Embryonic facial prominence (tissue), 1 donor: ENCODE data around the gene ZBTB16.

Experiments used
- DNase-seq: peaks from one replicate; pipeline ENCODE4 v3.0.0-alpha.2; 2016; ENCODE audit errors: extremely low spot score

The ZBTB16 gene

DNA sequence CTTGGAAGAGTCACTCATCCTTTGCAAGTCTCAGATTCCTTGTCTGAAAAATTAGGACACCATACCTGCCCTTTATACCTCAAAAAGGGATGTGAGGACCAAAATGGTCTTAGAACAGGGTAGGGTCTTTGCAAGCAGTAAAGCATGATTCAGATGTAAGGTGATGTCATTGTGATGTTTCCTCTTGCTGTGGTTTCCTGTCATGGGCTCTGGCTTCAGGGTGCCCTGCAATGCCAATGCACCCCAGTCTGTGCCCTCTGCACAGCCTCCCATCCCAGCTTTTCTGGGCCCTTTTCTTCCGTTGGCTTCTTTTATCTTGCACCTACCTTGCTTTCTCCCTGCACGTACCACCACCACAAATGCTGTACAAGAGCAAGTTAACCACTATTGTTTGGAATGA lies 148.9 kb downstream of the ZBTB16 start:
- DNase-seq: no peak

DNA sequence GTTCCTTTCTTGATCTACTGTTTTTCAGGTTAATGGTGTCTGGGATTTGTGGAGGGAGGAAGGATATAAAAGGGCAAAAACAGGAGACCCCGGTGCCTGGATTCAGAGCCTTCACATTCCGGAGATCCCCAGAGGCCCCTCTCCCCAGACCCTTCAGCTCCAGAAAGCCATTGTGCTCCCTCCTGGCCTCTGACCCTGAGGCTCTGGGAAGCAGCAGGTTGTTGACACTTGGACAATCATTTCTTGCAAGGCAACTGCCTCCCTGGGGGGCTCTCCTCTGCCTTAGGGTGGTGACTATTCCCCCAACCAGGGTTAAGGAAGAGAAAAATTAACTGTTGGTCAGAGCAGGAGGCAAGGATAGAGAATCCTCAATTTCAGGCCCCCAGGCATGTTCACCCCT lies 149.8 kb downstream of the ZBTB16 start:
- no peak for DNase-seq

DNA sequence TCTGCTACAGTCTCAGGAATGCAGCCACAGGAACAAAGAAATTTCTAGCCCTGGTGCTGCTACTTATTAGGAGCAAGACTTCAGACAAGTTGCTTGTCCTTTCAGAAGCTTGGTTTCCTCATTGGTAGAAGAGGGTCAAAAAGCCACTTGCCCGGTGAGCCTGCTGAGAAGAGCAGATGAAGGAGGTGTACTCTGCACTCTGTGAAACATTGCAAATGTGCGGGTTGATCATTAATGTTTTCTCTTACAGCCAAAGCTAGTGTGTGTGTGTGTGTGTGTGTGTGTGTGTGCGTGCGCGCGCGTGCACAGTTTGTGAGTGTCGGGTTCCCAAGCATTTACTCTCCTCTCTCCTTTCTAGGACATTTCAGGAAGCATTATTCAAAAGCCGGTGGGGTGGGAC lies 150.4 kb downstream of the ZBTB16 start:
- no peak for DNase-seq

DNA sequence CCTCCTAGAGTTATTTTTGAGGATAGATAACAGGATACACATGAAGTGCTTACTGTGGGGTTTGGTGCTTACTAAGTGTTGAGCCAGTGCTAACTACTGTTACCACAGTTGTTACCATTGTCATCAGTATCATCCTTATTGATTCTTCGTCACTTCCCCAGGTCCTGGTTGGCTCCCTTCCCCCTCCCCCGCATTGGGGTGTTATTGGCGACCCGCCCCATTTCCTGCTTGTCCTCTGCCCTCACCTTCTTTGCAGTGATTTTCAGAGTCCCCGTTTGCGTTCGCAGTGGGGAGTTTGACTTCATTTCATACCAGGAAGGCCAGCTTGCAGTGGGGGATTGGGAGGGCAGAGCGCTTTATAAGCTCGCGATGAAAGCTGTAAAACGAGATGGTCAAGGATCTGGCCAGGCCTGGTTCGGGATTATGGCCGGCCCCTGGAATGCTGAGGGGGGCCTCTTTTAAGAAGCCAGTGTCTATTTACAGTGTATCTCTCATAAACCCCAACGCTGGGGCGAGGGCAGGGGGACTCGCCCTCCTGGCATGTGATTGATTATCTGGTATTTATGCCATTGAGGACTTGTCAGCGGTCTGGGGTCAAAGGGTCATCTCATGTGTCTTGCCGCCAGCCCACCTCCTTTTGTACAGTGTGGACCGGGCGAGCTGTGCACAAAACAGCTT lies 152.1 kb downstream of the ZBTB16 start:
- DNase-seq: no peak

GRCh38 chr11:114213622-114214021 lies 154.1 kb downstream of the ZBTB16 start:
- DNase-seq: no peak

- no peak for DNase-seq
These were observed 155.9 kb downstream of the ZBTB16 start for GRCh38 chr11:114215428-114215827.

DNA sequence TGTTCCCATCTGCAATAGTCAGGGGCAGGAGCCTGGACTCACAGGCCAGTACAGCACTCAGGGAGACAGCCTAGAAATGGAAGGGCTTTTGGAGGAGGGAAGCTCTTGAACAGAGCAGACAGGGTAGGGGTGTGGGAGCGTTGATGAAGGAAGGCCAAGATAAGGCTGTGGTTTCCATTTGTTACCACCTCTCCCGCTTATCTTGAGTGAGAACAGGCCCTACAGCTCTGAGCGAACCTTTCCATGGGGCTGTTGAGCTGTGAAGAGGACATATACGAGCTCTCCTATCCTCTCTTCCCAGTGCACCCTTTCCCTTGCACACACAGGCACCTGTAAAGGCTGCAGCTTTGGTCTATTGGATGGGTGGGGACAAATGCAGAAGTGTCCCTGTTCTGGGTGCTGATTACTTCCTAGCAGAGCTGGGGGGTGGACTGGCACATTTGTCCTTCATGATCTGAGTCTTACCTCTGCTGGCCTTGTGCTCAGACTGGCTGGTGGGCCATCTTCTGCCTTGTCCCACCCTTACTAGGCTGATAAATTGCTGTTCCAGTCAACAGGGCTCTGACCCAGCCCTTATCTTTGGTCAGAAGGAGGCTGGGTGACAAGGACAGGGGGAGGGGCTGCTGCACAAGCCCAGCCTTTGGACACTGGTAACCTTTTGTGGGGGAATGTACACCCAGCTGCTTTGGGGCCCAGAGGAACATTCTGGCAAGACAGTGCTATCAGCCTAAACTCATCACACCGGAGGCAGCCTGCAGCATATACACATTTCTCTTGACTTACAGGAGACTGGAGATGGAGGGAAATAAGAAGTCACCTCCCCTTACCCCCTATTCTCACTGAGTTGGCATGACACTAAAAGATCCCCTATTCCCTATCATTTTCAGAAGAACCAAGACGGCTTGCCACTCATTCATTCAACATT lies 156.6 kb downstream of the ZBTB16 start:
- no peak for DNase-seq

- DNase-seq: no peak
These were observed 157.3 kb downstream of the ZBTB16 start for GRCh38 chr11:114216796-114217180.

DNA sequence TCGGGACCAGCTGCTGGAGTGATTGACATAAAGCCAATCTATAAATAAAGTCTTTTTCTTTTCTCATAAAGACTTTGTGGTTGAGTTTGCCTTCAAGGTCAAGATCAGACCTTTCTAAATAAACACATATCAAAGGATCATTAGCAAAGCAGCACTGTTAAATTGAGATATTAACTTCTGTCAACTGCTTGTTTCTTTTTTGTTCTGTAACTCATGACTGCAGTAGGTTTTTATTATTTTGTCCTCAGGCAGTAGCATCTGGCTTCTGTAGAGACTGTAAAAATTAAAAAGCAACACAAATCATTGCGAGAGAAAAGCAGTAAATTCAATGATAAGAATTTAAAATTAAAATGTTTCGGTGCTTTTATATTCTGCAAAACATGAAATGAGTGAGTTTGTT lies 159.0 kb downstream of the ZBTB16 start:
- no peak for DNase-seq

DNA sequence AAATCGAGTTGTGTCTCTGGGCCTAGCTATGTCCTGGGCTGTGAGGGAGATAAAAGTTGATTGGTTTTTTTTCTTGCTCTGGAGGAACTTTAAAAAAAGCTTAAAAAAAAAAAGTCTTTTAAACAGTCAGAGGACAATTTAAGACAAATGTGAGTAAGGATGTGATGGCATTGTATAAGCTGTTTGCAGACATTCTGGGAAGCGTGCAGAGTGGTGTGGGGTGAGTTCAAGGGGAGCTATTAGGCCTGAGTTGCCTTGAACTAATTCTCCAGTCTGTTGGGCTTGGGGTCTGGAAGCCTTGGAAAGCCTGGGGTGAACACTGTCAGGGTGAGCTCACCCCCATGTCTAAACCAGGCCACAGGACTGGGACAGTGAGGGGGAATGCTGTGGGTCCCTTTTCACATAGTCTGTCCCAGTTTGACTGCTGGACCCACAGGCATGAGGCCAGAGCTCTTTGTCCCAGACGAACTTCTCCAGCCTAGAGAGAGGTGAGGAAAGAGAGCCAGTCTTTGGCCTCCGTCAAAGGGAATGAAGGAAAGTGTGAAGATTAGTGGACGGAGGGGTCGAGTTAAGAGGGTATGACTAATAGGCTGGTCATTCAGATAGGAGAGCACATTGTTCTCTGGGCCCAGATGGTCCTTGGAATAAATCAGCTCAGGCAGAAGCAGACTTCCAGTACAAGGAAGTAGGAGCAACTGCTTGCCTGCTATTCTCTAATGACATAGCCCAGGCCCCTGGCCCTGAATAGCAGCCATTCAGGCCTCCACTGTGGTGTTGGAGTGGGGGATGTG lies 160.2 kb downstream of the ZBTB16 start:
- no peak for DNase-seq

DNA sequence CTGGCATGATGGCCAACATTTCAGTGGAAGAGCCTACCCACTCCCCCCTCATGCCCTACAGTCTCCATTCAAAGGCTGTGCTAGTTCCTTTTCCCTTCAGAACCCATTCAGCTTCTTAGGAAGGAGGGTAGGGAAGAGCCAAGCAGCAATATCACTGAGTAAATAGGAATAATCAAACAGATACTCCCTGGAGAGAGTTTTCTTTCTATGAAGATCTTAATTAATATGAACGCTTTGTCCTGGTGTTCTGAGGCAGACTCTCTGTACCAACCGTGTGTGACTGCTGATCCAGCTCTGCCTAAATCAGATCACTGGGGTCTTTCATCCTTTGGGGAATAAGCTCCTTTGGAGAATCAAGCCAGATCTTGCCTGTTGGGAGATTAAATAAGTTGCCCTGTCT lies 161.5 kb downstream of the ZBTB16 start:
- no peak for DNase-seq

GRCh38 chr11:114225661-114226060 lies 166.2 kb downstream of the ZBTB16 start:
- no peak for DNase-seq

DNA sequence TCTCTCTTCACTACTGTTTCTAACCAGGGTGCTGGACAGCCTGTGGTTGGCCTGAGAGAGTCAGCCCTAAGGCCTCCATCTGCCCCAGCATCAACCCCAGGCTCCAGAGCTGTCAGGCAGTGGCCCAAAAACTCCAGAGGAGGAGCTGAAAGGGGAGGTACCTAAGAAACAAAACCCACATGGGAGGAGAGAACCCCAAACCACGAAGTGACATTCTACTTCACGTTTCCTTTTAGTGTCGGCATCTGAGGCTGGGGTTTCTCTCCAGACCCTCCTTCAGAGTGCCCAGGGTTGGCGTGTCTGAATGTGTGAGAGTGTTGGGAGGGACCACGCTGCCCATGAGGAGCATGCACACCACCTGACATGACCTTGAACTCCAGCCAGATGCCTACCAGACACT lies 166.8 kb downstream of the ZBTB16 start:
- DNase-seq: no peak

- no peak for DNase-seq
These were observed 169.2 kb downstream of the ZBTB16 start for GRCh38 chr11:114228435-114229411.

GRCh38 chr11:114230031-114230704 lies 170.7 kb downstream of the ZBTB16 start:
- no peak for DNase-seq

- no peak for DNase-seq
These were observed 173.0 kb downstream of the ZBTB16 start for GRCh38 chr11:114232400-114233059.

DNA sequence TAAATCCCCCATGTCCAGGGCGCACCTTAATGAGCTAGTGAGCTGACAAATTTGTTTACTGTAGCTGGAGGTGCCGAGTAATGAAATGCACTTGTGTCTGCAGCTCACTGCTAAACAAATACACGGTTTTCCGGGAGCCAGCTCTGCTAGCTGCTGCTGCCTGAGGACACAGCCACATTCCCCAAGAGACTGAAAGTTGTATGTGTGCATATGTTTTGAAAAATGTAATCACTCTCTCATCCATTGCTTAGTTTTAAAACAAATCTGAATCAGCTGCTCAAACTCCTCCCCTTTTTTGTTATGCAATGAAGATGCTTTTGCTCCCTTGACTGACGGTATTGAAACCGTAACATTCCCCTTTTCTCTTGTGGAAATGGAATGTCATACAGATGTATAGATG lies 174.2 kb downstream of the ZBTB16 start:
- no peak for DNase-seq

DNA sequence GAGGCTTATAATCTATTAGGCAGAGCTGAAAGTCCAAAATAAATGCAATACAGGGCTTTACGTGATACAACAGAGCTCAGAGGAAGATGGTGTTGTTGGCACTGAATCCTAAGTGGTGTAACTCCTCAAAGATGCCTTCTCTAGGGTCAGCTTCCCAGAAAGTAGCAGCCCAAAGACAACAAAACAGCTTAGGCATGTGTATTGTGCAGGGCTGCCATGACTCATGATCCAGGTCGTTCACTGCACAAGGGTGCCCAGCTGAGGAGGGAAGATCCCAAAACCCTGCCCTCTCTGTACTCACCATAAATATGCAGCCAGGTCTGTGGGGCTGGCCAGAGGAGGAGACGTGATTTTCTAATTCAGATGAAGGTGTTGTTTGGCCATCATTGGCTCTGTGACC lies 177.3 kb downstream of the ZBTB16 start:
- no peak for DNase-seq

DNA sequence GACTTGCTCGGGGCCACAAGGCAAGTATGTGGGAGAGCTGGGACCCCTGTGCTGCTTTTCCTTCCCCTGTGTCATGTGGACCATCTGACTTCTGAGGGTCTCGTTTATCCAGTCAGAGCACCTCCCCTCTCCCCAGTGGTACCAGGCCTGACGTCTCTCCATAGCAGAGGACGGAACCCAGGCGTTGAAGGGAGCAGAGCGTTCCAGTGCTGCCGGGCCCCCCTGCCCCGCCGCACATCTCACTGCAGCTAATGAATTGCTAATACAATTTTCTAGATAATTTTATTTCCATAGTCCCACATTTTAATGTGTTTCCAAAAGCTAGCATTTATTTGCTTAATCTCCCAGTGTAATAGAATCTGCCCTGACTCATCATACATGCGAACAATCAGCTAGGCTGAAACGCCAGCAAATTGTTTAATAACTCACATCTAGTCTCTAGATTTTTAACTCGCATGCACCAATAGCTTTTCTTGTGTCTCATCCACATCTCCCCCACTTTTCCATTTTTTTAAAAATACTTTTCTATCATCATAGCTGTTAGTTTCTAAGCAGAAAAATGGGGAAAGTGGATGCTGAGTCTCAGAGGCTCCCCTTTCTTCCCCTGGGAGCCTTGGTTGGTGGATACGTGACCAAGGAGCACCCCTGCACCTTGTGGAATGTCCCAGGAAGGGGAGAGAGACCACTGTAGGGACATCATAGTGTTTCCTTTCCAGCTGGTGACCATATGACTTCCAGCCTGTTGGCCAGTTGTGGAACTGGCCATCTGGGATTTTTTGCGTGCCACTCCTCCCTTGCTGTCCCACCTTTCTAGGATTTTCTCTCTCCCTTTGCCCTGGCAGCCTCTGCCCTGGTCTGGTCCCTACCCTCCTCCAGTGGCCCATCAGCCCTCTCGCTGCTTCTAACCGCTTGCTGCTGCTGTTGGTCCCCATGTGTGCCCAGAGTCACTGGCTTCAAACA lies 178.1 kb downstream of the ZBTB16 start:
- no peak for DNase-seq
